GM12878 (cell line): ENCODE data around the gene SNX10. TPM values are rescaled to one million over a fixed set of nuclear protein-coding genes. Genes with fewer than 3 reads are reported as not detected.

ENCODE experiments used
- DPF2 ChIP-seq: fragments of 450-650 bp; IDR thresholded peaks from 2 replicates; pipeline ENCODE4 v1.6.1; 2017; ENCODE audit warnings: mild to moderate bottlenecking
- EP300 ChIP-seq, 2 experiments: fragments of 150-350 bp in 1 of 2; IDR thresholded peaks; 2 replicates each; pipeline ENCODE4 v1.6.1; 2011 to 2012; ENCODE audit warnings: low read depth in 2 of 2, low read length in 2 of 2, borderline replicate concordance in 1 of 2, improper control_type of control experiment in 1 of 2, inconsistent platforms in 1 of 2; ENCODE audit not compliant: control insufficient read depth in 1 of 2
- FOXK2 ChIP-seq: fragments of 450-650 bp; IDR thresholded peaks from 2 replicates; pipeline ENCODE4 v1.6.1; 2017; ENCODE audit warnings: mild to moderate bottlenecking, moderate library complexity
- IRF4 ChIP-seq: IDR thresholded peaks from 2 replicates; pipeline ENCODE4 v1.6.1; 2011; ENCODE audit warnings: low read depth, low read length
- MEF2A ChIP-seq: IDR thresholded peaks from 2 replicates; pipeline ENCODE4 v1.6.1; 2011; ENCODE audit warnings: low read depth, mild to moderate bottlenecking, low read length, moderate library complexity; ENCODE audit not compliant: insufficient read depth
- NBN ChIP-seq: fragments of 450-650 bp; IDR thresholded peaks from 2 replicates; pipeline ENCODE4 v1.6.1; 2016
- NFIC ChIP-seq: IDR thresholded peaks from 2 replicates; pipeline ENCODE4 v1.6.1; 2012; ENCODE audit warnings: low read depth, mild to moderate bottlenecking, inconsistent platforms, low read length, moderate library complexity
- POLR2AphosphoS5 ChIP-seq: IDR thresholded peaks from 2 replicates; pipeline ENCODE4 v1.6.1; 2011; ENCODE audit warnings: mild to moderate bottlenecking, low read length, inconsistent platforms
- RAD21 ChIP-seq: IDR thresholded peaks from 2 replicates; pipeline ENCODE4 v1.6.1; 2011; ENCODE audit warnings: mild to moderate bottlenecking, low read depth, low read length, moderate library complexity; ENCODE audit not compliant: insufficient read depth
- SMARCA5 ChIP-seq: fragments of 450-650 bp; IDR thresholded peaks from 2 replicates; pipeline ENCODE4 v1.6.1; 2017; ENCODE audit warnings: mild to moderate bottlenecking
- SMC3 ChIP-seq: IDR thresholded peaks from 2 replicates; pipeline ENCODE4 v1.6.1; 2011; ENCODE audit warnings: low read length, improper control_type of control experiment, borderline replicate concordance
- SRF ChIP-seq, 2 experiments: IDR thresholded peaks; 2 replicates each; pipeline ENCODE4 v1.6.1; 2011; ENCODE audit warnings: low read depth in 2 of 2, low read length in 2 of 2, mild to moderate bottlenecking in 1 of 2, moderate library complexity in 1 of 2
- STAT3 ChIP-seq: IDR thresholded peaks from 2 replicates; pipeline ENCODE4 v1.6.1; 2011; ENCODE audit warnings: low read depth, low read length, improper control_type of control experiment
- YY1 ChIP-seq: IDR thresholded peaks from 2 replicates; pipeline ENCODE4 v1.6.1; 2011; ENCODE audit warnings: low read depth, mild to moderate bottlenecking, low read length
- ZNF24 ChIP-seq: fragments of 450-650 bp; IDR thresholded peaks from 2 replicates; pipeline ENCODE4 v1.6.1; 2017; ENCODE audit warnings: antibody characterized with exemption, mild to moderate bottlenecking
- ZNF274 ChIP-seq: IDR thresholded peaks from one replicate; pipeline ENCODE4 v1.8.0; 2011; ENCODE audit not compliant: insufficient read length, insufficient read depth
- polyA plus RNA-seq, 11 experiments: library from polyadenylated mRNA; depleted of rRNA in 4 of 11; unstranded in 6 of 11; stranded (reverse) in 5 of 11; fragments of >200 nt; fragmentation: Nextera tagmentation in 4 of 11; fragmentation: Illumina TruSeq in 1 of 11; extraction: Ambion mirVana in 4 of 11; extraction: Trizol in 1 of 11; gene quantifications; 1 replicate in 1 of 11; 2 replicates in 10 of 11; pipeline versions ENCODE4 v1.2.1 to v1.2.3, GENCODE V29; 2011 to 2016; ENCODE audit warnings: inconsistent platforms in 2 of 11, missing spikeins in 2 of 11, low read depth in 1 of 11
- total RNA-seq, 4 experiments: library from RNA; depleted of rRNA in 3 of 4; stranded (reverse); fragments of >200 nt in 3 of 4; fragmentation: Illumina TruSeq in 1 of 4; extraction: Trizol in 1 of 4; gene quantifications; 2 replicates each; pipeline versions ENCODE4 v1.2.1 to v1.2.3, GENCODE V29; 2013 to 2021
- TF ChIP-seq, protein P1 (sequence below): fragments of 450-650 bp; formaldehyde crosslinking; IDR thresholded peaks from 2 replicates; pipeline ENCODE4 v1.4.0; 2020; ENCODE audit warnings: mild to moderate bottlenecking, moderate library complexity
- TF ChIP-seq, protein P2 (sequence below): fragments of 150-350 bp; IDR thresholded peaks from 2 replicates; pipeline ENCODE4 v1.6.1; 2014; ENCODE audit warnings: mild to moderate bottlenecking, low read depth, low read length
- TF ChIP-seq, protein P3 (sequence below): IDR thresholded peaks from 2 replicates; pipeline ENCODE4 v1.6.1; 2012; ENCODE audit warnings: low read depth, low read length, improper control_type of control experiment
- TF ChIP-seq, protein P4 (sequence below): fragments of 450-650 bp; IDR thresholded peaks from 2 replicates; pipeline ENCODE4 v1.6.1; 2017; ENCODE audit warnings: mild to moderate bottlenecking, moderate library complexity

SNX10 gene
- total and polyA plus RNA-seq, 10 of the 15 experiments (the other 5 are each of a cell fraction or from before 2014, with no cell fraction given): 22.0 to 56.2 (median 30.1) TPM

DNA sequence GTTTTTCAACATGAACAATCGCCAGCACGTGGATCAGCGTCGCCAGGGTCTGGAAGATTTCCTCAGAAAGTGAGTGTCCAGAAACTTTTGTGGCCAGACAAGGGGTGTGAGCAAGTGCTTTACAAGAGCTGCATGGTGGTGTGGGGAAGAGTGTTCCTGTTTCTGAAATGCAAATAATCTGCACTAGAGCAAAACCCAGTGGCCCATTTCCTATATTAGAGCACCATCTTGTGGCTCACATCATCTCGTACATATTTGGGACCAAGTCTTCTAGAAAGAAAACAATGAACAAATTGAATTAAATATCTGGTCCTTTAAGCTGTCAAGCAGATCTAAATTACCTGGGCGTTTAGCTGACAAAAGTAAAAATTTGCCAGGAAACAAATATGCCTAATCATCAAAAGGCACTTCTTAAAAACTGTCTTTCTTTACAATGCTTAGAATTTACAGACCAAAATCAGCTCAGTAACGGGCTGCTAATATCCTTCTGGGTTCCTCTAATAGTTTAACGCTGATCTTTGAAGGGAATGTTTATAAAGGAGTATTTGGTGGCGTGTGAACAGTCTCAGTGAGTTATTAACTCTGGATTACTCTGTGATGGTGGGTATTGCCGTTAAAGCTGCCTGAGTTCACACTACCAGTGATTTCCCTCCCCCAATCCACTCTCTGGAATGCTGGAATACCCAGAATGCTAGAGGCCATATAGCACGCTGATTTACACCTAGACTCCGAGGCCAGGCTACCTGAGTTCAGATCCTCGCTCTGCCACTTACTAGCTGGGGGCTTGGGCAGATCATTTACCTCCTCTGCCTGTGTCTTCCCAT, 73.6 kb downstream of the SNX10 start (continued):
- TF ChIP-seq, protein P1, sequence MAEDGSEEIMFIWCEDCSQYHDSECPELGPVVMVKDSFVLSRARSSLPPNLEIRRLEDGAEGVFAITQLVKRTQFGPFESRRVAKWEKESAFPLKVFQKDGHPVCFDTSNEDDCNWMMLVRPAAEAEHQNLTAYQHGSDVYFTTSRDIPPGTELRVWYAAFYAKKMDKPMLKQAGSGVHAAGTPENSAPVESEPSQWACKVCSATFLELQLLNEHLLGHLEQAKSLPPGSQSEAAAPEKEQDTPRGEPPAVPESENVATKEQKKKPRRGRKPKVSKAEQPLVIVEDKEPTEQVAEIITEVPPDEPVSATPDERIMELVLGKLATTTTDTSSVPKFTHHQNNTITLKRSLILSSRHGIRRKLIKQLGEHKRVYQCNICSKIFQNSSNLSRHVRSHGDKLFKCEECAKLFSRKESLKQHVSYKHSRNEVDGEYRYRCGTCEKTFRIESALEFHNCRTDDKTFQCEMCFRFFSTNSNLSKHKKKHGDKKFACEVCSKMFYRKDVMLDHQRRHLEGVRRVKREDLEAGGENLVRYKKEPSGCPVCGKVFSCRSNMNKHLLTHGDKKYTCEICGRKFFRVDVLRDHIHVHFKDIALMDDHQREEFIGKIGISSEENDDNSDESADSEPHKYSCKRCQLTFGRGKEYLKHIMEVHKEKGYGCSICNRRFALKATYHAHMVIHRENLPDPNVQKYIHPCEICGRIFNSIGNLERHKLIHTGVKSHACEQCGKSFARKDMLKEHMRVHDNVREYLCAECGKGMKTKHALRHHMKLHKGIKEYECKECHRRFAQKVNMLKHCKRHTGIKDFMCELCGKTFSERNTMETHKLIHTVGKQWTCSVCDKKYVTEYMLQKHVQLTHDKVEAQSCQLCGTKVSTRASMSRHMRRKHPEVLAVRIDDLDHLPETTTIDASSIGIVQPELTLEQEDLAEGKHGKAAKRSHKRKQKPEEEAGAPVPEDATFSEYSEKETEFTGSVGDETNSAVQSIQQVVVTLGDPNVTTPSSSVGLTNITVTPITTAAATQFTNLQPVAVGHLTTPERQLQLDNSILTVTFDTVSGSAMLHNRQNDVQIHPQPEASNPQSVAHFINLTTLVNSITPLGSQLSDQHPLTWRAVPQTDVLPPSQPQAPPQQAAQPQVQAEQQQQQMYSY (CRISPR knock-in tag): no peak
- TF ChIP-seq SRF (IDR thresholded peaks at IDR 0.05; ENCODE audit: low read depth in 2 of 2, low read length in 2 of 2) (no peak), DPF2 (no peak), NBN (0 out of 2 replicates have a peak, but pooled peaks have one; percentile 51), POLR2AphosphoS5 (no peak), MEF2A (peak; percentile 40; the same call in 1 of the 2 replicates), FOXK2 (no peak), NFIC (no peak), RAD21 (peak; percentile 98), EP300 (IDR thresholded peaks at IDR 0.05; ENCODE audit: borderline replicate concordance in 1 of 2, control insufficient read depth in 1 of 2, low read depth in 2 of 2, low read length in 2 of 2) (no peak), STAT3 (peak; percentile 21; the same call in 1 of the 2 replicates), YY1 (peak; percentile 69), ZNF24 (peak; percentile 41; the same call in 1 of the 2 replicates), SMC3 (peak; percentile 97), ZNF274 (no peak), IRF4 (peak; percentile 43; the same call in 1 of the 2 replicates), SMARCA5 (peak; percentile 80; the same call in 1 of the 2 replicates)
- TF ChIP-seq, protein P2, sequence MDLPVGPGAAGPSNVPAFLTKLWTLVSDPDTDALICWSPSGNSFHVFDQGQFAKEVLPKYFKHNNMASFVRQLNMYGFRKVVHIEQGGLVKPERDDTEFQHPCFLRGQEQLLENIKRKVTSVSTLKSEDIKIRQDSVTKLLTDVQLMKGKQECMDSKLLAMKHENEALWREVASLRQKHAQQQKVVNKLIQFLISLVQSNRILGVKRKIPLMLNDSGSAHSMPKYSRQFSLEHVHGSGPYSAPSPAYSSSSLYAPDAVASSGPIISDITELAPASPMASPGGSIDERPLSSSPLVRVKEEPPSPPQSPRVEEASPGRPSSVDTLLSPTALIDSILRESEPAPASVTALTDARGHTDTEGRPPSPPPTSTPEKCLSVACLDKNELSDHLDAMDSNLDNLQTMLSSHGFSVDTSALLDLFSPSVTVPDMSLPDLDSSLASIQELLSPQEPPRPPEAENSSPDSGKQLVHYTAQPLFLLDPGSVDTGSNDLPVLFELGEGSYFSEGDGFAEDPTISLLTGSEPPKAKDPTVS: peak; percentile 29; the same call in 1 of the 2 replicates
- TF ChIP-seq, protein P3, sequence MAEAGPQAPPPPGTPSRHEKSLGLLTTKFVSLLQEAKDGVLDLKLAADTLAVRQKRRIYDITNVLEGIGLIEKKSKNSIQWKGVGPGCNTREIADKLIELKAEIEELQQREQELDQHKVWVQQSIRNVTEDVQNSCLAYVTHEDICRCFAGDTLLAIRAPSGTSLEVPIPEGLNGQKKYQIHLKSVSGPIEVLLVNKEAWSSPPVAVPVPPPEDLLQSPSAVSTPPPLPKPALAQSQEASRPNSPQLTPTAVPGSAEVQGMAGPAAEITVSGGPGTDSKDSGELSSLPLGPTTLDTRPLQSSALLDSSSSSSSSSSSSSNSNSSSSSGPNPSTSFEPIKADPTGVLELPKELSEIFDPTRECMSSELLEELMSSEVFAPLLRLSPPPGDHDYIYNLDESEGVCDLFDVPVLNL: no peak
- TF ChIP-seq, protein P4, sequence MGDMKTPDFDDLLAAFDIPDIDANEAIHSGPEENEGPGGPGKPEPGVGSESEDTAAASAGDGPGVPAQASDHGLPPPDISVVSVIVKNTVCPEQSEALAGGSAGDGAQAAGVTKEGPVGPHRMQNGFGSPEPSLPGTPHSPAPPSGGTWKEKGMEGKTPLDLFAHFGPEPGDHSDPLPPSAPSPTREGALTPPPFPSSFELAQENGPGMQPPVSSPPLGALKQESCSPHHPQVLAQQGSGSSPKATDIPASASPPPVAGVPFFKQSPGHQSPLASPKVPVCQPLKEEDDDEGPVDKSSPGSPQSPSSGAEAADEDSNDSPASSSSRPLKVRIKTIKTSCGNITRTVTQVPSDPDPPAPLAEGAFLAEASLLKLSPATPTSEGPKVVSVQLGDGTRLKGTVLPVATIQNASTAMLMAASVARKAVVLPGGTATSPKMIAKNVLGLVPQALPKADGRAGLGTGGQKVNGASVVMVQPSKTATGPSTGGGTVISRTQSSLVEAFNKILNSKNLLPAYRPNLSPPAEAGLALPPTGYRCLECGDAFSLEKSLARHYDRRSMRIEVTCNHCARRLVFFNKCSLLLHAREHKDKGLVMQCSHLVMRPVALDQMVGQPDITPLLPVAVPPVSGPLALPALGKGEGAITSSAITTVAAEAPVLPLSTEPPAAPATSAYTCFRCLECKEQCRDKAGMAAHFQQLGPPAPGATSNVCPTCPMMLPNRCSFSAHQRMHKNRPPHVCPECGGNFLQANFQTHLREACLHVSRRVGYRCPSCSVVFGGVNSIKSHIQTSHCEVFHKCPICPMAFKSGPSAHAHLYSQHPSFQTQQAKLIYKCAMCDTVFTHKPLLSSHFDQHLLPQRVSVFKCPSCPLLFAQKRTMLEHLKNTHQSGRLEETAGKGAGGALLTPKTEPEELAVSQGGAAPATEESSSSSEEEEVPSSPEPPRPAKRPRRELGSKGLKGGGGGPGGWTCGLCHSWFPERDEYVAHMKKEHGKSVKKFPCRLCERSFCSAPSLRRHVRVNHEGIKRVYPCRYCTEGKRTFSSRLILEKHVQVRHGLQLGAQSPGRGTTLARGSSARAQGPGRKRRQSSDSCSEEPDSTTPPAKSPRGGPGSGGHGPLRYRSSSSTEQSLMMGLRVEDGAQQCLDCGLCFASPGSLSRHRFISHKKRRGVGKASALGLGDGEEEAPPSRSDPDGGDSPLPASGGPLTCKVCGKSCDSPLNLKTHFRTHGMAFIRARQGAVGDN: 0 out of 2 replicates have a peak, but pooled peaks have one; percentile 27
